GM19351 (cell line): Measurements from ENCODE around the gene ZNF367.

ENCODE experiments used
- ATAC-seq: cut with Tn5 transposase; IDR thresholded peaks from one replicate; pipeline ENCODE4 v1.9.1; 2021; ENCODE audit warnings: mild to moderate bottlenecking, moderate library complexity; ENCODE audit not compliant: unreplicated experiment

Gene ZNF367

GRCh38 chr9:96408409-96409280, 9.5 kb downstream of the ZNF367 start:
- ATAC-seq, result no peak

- ATAC-seq, result no peak
These were observed 17.8 kb downstream of the ZNF367 start for GRCh38 chr9:96400132-96400910.

DNA sequence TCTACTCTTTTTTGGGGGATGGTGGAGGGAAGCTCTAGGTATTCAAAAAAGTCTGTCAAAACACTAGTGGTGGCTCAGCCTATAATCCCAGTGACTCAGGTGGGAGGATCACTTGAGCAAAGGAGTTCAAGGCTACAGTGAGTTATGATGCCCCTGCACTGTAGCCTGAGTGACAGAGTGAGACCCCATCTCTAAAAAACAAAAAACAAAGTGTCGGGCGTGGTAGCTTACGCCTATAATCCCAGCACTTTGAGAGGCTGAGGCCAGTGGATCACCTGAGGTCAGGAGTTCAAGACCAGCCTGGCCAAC, 18.9 kb downstream of the ZNF367 start:
- no peak for ATAC-seq

GRCh38 chr9:96398582-96399324, 19.4 kb downstream of the ZNF367 start:
- ATAC-seq, result no peak

DNA sequence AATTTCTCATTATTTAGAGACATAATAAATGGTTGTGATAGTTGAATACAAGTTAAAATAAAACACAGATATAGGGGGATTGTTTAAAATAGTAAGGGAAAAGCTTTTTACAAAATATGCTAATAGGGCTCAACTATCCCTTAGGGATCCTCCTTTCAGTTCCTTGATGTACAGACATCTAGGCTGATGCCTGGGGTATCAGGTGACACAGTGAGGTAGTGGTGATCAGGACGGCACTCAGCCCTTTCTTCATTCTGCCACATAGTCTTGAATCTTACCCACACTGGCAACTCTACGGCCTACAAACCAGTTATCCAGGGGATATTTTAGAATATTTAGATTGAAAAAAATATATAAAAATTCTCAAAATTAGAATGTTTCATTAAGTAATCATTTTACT, 22.2 kb downstream of the ZNF367 start:
- no peak for ATAC-seq

DNA sequence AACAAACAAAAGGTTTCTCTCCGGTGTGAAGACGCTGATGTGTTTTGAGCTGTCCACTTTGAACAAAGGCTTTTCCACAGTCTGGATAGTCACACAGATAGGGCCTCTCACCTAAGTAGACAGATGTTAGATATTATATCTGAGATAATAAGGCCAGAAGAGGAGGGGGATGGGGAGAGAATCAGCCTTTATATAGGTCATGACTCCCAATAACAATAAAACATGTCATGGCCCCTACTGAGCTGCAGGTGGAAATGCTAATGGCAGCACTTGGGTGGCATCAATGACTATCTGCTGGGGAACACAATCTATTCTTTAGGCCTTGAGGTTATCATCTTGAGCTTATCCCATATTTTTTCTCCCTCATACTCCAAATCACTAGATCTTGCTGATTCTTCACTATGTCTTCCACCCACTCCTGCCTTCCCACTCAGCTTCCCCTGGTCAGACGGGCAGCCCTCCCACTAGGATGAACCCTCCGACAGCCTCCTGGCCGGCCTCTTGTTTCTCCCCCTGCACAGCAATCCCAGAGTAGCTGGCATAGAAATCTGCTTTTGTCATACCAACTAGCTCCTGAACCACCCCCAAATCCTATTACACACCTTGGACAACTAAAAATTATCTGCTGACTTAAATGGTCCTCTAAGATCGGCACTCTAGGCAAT, 23.2 kb downstream of the ZNF367 start:
- ATAC-seq, result no peak

- no peak for ATAC-seq
These were observed 25.9 kb downstream of the ZNF367 start for GRCh38 chr9:96392263-96392662.

DNA sequence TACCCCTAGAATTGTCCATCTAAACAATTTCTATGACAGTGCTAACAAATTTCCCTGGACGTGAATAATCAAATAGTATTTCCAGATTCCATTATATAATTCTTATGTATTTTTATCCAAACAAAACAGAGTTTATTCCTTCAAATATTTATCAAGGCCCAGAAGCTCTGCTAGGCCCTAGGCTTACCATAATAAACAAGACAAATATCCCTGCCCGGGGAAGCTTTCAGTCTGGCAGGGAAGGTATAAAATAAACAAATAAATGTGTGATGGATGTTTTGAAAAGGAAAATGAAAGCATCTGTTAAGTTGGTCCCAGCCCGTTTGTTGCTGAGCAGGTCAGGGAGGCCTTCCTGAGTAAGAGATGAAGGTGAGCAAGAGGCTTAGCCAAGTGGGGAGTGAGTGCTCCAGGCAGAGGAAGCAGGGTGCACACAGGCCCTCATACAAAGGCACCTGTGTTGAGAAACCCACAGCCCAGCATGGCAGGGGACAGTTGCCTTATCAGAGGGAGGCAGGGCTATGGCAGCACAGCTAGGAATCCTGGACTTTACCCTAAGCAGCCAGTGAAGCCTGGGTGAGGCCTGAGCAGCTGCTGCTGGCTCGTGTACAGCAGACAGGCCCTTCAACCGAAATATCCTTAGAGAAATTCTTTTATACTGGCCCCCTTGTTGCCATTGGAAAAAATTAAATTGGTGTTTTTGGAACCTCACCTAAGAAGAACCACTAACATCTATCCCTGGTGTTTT, 27.0 kb downstream of the ZNF367 start:
- no peak for ATAC-seq

- no peak for ATAC-seq
These were observed 30.0 kb downstream of the ZNF367 start for GRCh38 chr9:96388144-96388543.

DNA sequence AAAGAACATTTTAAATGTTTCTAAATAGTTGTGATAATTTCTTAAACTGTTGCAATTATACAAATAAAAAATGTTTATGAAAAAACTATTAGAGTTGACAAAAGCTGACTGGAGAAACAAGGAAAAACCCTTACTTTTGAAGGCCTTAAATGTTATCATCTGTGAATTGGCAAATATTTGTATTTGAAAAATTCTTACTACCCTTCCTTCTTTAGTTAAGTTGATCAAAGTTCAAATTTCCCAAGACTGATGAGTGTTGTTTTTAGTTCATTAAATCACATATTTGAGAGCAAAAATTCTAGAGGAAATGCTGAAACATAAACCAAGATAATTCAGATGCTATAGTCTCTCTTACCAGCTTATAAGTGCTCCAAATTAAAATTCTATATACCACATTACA, 32.0 kb downstream of the ZNF367 start:
- no peak for ATAC-seq

DNA sequence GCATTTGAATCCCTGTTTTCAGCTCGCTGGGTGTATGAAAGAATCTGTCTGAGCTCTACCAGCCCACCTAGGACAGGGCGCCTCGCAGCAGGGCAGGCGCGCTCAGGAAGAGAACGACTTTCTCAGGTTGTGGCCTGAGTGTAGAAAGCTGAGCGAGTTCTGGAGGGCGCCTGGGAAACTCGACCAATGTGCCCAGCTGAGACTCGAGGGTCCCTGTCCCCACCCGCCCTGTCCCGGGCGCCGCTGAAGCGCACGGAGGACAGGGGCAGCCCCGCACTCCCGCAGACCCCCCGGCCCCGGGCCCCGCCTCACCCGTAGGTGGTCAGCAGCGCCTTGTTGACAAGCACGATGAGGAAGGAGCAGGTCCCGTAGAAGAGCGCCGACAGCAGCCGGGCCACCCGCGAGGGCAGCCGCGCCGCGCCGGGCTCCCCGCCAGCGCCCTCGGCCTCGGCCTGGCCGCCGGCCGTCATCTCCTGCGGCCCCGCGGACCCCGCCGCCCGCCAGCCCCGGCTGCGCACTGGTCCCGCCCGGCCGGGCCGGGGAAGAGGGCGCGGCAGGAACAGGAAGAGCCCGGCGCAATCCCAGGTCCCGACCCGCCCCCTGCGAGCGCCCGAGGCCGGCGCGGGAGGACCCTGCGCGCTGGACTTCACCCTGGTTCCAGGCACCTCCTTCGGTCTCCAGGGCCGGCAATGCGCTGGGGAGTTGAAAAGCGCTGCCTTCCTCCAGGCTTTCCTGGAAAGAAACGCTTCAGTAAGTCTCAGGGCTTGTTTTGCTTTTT, 34.8 kb downstream of the ZNF367 start, which contains the start of gene SLC35D2:
TSS of gene SLC35D2 (minus strand) at position 547 of the 778 bp plus-strand sequence. CDS start at position 470, 77 bp downstream.
- ATAC-seq, result peak; percentile 43

GRCh38 chr9:96382839-96383164, 35.4 kb downstream of the ZNF367 start:
- no peak for ATAC-seq

DNA sequence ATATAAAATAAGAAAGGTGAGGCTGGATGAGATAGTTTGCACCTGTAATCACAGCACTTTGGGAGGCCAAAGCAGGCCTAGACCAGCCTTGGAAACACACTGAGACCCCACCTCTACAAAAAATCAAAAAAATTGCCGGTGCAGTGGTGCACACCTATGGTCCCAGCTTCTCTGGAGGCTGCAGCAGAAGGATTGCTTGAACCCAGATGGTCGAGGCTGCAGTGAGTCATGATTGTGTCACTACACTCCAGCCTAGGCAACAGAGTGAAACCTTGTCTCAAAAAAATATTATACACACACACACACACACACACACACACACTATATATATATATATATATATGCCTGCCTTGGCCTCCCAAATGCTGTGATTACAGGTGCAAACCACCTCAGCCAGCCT, 36.0 kb downstream of the ZNF367 start:
- ATAC-seq, result no peak

DNA sequence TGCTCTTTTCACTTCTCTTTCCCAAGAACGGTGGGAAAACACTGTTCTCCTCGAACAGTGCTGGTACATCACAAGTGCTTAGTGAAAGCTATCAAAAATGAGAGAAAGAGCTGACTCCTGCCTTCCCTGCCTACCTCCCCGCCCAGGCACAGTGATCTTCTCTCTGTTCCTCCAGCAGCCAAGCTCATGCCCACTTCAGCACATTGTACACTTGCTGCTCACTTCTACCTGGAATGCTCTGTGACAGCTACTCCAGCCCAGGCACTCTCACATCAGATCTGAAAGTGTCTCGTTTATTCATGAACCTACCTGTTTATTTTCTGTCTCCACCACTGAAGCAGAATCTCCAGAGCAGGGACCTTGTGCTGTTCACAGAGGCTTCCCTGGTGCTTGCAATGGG, 36.5 kb downstream of the ZNF367 start:
- ATAC-seq, result no peak

- no peak for ATAC-seq
These were observed 37.0 kb downstream of the ZNF367 start for GRCh38 chr9:96381125-96381524.

DNA sequence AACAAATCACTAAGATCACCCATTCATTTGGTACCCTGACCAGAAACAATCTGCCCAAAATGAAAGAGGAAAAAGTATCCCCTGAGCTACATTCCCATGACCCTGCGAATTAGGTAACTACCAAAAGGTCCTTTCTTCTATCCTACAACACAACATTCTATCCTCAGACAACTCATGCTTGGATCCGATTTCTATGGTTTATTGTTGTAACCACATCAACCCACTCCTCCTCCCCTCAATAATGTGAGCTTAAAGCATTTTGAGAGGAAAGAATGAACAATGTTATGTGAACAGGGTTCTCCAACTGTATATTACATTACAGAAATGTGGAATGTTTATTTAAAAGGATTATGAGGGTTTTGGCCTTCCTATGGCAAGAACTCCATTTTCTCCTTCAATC, 38.7 kb downstream of the ZNF367 start:
- no peak for ATAC-seq

DNA sequence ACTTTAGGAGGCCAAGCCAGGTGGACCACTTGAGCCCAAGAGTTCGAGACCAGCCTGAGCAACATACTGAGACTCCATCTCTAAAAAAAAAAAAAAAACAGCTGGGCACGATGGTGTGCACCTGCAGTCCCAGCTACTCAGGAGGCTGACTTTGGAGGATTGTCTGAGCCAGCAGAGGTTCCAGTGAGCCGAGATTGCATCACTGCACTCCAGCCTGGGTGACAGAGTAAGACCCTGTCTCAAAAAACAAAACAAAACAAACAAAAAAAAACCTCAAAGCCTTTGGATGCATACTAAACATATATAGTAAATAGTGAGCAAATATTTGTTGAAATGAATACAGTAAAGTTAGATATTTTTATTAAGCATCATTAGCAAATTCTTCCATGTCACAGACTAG, 40.0 kb downstream of the ZNF367 start:
- ATAC-seq, result no peak

DNA sequence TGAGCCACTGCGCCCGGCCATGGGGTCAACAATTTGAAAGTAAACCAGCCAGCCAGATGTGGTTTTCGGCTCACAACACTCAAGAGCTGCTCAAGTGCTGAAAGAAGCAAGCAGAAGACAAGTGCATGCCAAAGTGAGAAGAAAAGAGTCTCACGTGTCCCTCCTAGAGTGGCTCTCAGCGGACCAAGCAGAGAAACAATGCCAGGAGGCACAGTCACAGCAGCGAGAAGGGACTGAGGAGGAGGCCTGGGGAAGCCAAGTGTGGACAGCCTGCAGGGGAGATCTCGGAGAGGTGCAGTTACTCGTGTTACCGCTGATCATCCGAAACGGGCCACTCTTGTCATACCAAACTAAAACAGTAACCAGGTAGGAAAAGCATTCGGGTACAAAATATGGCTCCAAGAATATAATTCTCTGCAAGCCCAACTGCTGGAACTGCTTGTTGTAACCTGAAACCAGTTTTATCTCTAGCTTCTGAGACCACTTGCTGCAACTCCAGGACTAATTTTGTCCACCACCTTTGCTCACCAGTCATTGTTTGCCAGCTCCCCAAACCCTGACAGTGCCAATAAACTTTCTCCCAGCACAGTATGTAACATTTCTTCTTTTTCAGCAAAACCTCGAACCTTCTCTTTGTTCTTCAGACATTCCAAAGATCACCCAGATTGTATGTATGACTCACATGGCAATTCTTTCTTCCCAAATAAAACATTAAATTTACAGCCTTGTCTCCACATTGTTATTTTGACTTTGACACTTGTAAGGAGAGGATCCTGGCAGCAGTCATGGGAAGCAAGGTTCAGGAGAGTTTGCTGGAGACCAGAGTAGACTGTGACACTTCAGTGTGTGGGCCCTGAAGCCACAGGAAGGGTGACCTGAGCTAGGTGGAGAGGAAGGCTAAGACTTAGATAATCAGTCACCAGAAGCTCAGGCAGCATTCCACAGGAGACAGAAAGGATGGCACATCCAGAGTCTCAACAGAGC, 41.0 kb downstream of the ZNF367 start:
- ATAC-seq, result no peak
